ENCODE measurements around the gene ZNF277.

The ZNF277 gene

DNA sequence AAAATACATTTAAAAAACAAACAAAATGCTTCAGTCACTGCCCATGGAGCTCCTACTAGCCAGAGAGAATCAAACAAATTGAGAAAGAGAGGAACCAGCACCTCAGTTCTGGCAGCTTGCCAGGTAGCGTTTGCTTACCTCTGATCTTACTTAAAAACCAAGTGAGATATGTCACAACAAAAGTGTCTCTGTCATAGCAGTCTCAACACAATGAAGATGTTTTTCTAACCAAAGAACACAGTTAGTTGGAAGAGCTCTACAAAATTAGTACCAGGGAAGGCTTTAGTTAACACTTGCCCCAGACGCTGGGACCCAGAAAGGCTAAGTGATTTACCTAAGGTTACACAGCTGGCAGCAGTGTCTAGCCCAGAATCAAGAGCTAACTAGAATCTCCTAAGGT lies 3.7 kb upstream of the ZNF277 start (continued):
- TF ChIP-seq, protein P1, sequence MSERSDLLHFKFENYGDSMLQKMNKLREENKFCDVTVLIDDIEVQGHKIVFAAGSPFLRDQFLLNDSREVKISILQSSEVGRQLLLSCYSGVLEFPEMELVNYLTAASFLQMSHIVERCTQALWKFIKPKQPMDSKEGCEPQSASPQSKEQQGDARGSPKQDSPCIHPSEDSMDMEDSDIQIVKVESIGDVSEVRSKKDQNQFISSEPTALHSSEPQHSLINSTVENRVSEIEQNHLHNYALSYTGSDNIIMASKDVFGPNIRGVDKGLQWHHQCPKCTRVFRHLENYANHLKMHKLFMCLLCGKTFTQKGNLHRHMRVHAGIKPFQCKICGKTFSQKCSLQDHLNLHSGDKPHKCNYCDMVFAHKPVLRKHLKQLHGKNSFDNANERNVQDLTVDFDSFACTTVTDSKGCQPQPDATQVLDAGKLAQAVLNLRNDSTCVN (tag by site-specific recombination; optimal IDR thresholded peaks at IDR 0.05), result no peak
- TF ChIP-seq ZNF670 (tag by site-specific recombination; IDR thresholded peaks at IDR 0.05; ENCODE audit: low read depth), result no peak
- TF ChIP-seq ZNF157 (tag by site-specific recombination; IDR thresholded peaks at IDR 0.05), result no peak
- TF ChIP-seq GFI1B (tag by site-specific recombination; IDR thresholded peaks at IDR 0.05), result no peak
- TF ChIP-seq MZF1 (tag by site-specific recombination; IDR thresholded peaks at IDR 0.05; ENCODE audit: borderline replicate concordance), result 0 out of 2 replicates have a peak, but pooled peaks have one; percentile 14
- peak; percentile 66; the same call in 1 of the 2 replicates for TF ChIP-seq ZNF830 (tag by site-specific recombination; IDR thresholded peaks at IDR 0.05; ENCODE audit: low read depth)
- TF ChIP-seq, protein P2, sequence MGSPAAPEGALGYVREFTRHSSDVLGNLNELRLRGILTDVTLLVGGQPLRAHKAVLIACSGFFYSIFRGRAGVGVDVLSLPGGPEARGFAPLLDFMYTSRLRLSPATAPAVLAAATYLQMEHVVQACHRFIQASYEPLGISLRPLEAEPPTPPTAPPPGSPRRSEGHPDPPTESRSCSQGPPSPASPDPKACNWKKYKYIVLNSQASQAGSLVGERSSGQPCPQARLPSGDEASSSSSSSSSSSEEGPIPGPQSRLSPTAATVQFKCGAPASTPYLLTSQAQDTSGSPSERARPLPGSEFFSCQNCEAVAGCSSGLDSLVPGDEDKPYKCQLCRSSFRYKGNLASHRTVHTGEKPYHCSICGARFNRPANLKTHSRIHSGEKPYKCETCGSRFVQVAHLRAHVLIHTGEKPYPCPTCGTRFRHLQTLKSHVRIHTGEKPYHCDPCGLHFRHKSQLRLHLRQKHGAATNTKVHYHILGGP (tag by site-specific recombination; IDR thresholded peaks at IDR 0.05), result no peak
- no peak for TF ChIP-seq ZNF341 (tag by site-specific recombination; IDR thresholded peaks at IDR 0.05; ENCODE audit: low read depth)
- no peak for TF ChIP-seq SP3 (tag by site-specific recombination; IDR thresholded peaks at IDR 0.05)
- TF ChIP-seq PRDM1 (tag by site-specific recombination; IDR thresholded peaks at IDR 0.05), result 0 out of 2 replicates have a peak, but pooled peaks have one; percentile 7
- no peak for TF ChIP-seq YY1 (tag by site-specific recombination; IDR thresholded peaks at IDR 0.05)
- TF ChIP-seq, protein P3, sequence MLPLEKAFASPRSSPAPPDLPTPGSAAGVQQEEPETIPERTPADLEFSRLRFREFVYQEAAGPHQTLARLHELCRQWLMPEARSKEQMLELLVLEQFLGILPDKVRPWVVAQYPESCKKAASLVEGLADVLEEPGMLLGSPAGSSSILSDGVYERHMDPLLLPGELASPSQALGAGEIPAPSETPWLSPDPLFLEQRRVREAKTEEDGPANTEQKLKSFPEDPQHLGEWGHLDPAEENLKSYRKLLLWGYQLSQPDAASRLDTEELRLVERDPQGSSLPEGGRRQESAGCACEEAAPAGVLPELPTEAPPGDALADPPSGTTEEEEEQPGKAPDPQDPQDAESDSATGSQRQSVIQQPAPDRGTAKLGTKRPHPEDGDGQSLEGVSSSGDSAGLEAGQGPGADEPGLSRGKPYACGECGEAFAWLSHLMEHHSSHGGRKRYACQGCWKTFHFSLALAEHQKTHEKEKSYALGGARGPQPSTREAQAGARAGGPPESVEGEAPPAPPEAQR (tag by site-specific recombination; IDR thresholded peaks at IDR 0.05), result no peak
- TF ChIP-seq ZBTB48 (tag by site-specific recombination; IDR thresholded peaks at IDR 0.05), result no peak
- TF ChIP-seq ZNF843 (tag by site-specific recombination; IDR thresholded peaks at IDR 0.05), result no peak
- TF ChIP-seq ZNF184 (tag by site-specific recombination; IDR thresholded peaks at IDR 0.05), result peak; percentile 59; the same call in 1 of the 2 replicates
- TF ChIP-seq ZNF10 (tag by site-specific recombination; IDR thresholded peaks at IDR 0.05), result no peak
- TF ChIP-seq KLF10 (tag by site-specific recombination; IDR thresholded peaks at IDR 0.05), result peak; percentile 83; the same call in 1 of the 2 replicates
- TF ChIP-seq ZNF768 (tag by site-specific recombination; IDR thresholded peaks at IDR 0.05), result peak; percentile 72; the same call in 1 of the 2 replicates
- no peak for TF ChIP-seq OSR2 (tag by site-specific recombination; IDR thresholded peaks at IDR 0.05)
- TF ChIP-seq KLF16 (tag by site-specific recombination; IDR thresholded peaks at IDR 0.05), result 0 out of 2 replicates have a peak, but pooled peaks have one; percentile 34
- no peak for TF ChIP-seq ZNF211 (tag by site-specific recombination; IDR thresholded peaks at IDR 0.05; ENCODE audit: low read depth)
- TF ChIP-seq ZNF2 (tag by site-specific recombination; IDR thresholded peaks at IDR 0.05), result no peak
- peak; percentile 10 for TF ChIP-seq ZNF510 (tag by site-specific recombination; IDR thresholded peaks at IDR 0.05; ENCODE audit: insufficient replicate concordance)
- no peak for TF ChIP-seq ZEB2 (tag by site-specific recombination; IDR thresholded peaks at IDR 0.05)
- peak; percentile 25; the same call in 1 of the 2 replicates for TF ChIP-seq ZNF214 (tag by site-specific recombination; IDR thresholded peaks at IDR 0.05; ENCODE audit: borderline replicate concordance)
- 0 out of 2 replicates have a peak, but pooled peaks have one; percentile 24 for TF ChIP-seq ZNF132 (tag by site-specific recombination; IDR thresholded peaks at IDR 0.05; ENCODE audit: borderline replicate concordance)
- TF ChIP-seq ZNF776 (tag by site-specific recombination; IDR thresholded peaks at IDR 0.05; ENCODE audit: borderline replicate concordance), result no peak
- no peak for TF ChIP-seq ZNF146 (tag by site-specific recombination; IDR thresholded peaks at IDR 0.05)
- TF ChIP-seq, protein P4, sequence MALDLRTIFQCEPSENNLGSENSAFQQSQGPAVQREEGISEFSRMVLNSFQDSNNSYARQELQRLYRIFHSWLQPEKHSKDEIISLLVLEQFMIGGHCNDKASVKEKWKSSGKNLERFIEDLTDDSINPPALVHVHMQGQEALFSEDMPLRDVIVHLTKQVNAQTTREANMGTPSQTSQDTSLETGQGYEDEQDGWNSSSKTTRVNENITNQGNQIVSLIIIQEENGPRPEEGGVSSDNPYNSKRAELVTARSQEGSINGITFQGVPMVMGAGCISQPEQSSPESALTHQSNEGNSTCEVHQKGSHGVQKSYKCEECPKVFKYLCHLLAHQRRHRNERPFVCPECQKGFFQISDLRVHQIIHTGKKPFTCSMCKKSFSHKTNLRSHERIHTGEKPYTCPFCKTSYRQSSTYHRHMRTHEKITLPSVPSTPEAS (tag by site-specific recombination; IDR thresholded peaks at IDR 0.05), result no peak
